MM.1S (cell line): Measurements from ENCODE around the gene CELF2.

Source experiments
- CTCF ChIP-seq: fragments of 300-600 bp; sonication (generic); IDR thresholded peaks from 2 replicates; pipeline ENCODE4 v1.5.1; 2016; ENCODE audit warnings: antibody characterized with exemption, low read length, mixed read lengths
- EZH2phosphoT487 ChIP-seq: fragments of 300-600 bp; sonication (generic); IDR thresholded peaks from 2 replicates; pipeline ENCODE4 v1.6.1; 2018; ENCODE audit warnings: antibody characterized with exemption, low read length

- no peak for TF ChIP-seq CTCF
- no peak for TF ChIP-seq EZH2phosphoT487
Measured at GRCh38 chr10:11201911-11202310, 184.2 kb downstream of the CELF2 start.
